Liver (tissue), 9 donors: ENCODE measurements around the gene CFL1. TPM values are rescaled to one million over a fixed set of nuclear protein-coding genes. Genes with fewer than 3 reads are reported as not detected.

Experiments used
- DNase-seq: peaks from one replicate; pipeline ENCODE4 v3.0.0-alpha.2; 2017; ENCODE audit warnings: low spot score
- H3K27ac ChIP-seq, 2 donors: one replicate each; pipeline ENCODE4 v1.7.0; 2013; ENCODE audit warnings: inconsistent platforms in 2 of 2, low read length in 2 of 2, control low read depth in 1 of 2, low read depth in 1 of 2, mild to moderate bottlenecking in 1 of 2
- H3K27me3 ChIP-seq, 4 donors: one replicate each; pipeline versions ENCODE4 v1.6.1 to v1.7.0; 2013; ENCODE audit warnings: low read length in 3 of 4, inconsistent platforms in 1 of 4, mild to moderate bottlenecking in 1 of 4, moderate library complexity in 1 of 4; ENCODE audit not compliant: control insufficient read depth in 4 of 4, insufficient read depth in 4 of 4
- H3K36me3 ChIP-seq, 4 donors: one replicate each; pipeline versions ENCODE4 v1.6.1 to v1.7.0; 2013; ENCODE audit warnings: low read length in 3 of 4, mild to moderate bottlenecking in 3 of 4, low read depth in 1 of 4, moderate library complexity in 1 of 4; ENCODE audit not compliant: control insufficient read depth in 4 of 4, insufficient read depth in 3 of 4
- H3K4me1 ChIP-seq, 4 donors: one replicate each; pipeline versions ENCODE4 v1.6.1 to v1.7.0; 2013; ENCODE audit warnings: low read length in 3 of 4, mild to moderate bottlenecking in 3 of 4, moderate library complexity in 1 of 4; ENCODE audit not compliant: control insufficient read depth in 4 of 4, insufficient read depth in 4 of 4
- H3K4me3 ChIP-seq, 3 donors: one replicate each; pipeline versions ENCODE4 v1.6.1 to v1.7.0; 2013; ENCODE audit warnings: low read length in 3 of 3, control low read depth in 1 of 3, low read depth in 1 of 3, mild to moderate bottlenecking in 1 of 3
- H3K9ac ChIP-seq, 2 donors: one replicate each; pipeline ENCODE4 v1.7.0; 2013; ENCODE audit warnings: low read length in 2 of 2, mild to moderate bottlenecking in 2 of 2, moderate library complexity in 2 of 2, control low read depth in 1 of 2, low read depth in 1 of 2
- H3K9me3 ChIP-seq, 4 donors: one replicate each; pipeline versions ENCODE4 v1.6.1 to v1.7.0; 2013; ENCODE audit warnings: low read length in 3 of 4; ENCODE audit not compliant: control insufficient read depth in 4 of 4
- ATF3 ChIP-seq: IDR thresholded peaks from 2 replicates; pipeline ENCODE4 v1.6.1; 2016; ENCODE audit warnings: antibody characterized with exemption
- EGR1 ChIP-seq, 2 donors: IDR thresholded peaks; 2 replicates each; pipeline ENCODE4 v1.6.1; 2016 to 2018; ENCODE audit warnings: antibody characterized with exemption in 2 of 2, low read depth in 2 of 2
- FOXA1 ChIP-seq: IDR thresholded peaks from 2 replicates; pipeline ENCODE4 v1.6.1; 2016; ENCODE audit warnings: antibody characterized with exemption
- FOXA2 ChIP-seq: IDR thresholded peaks from 2 replicates; pipeline ENCODE4 v1.6.1; 2016; ENCODE audit warnings: antibody characterized with exemption
- GABPA ChIP-seq, 2 donors: IDR thresholded peaks in 1 of 2; conservative IDR thresholded peaks in 1 of 2; 2 replicates each; pipeline ENCODE4 v1.6.1; 2016; ENCODE audit warnings: antibody characterized with exemption in 2 of 2, mild to moderate bottlenecking in 1 of 2, moderate library complexity in 1 of 2
- HNF4A ChIP-seq, 2 donors: conservative IDR thresholded peaks; 2 replicates each; pipeline ENCODE4 v1.6.1; 2016; ENCODE audit warnings: antibody characterized with exemption in 2 of 2, mild to moderate bottlenecking in 2 of 2
- HNF4G ChIP-seq: IDR thresholded peaks from 2 replicates; pipeline ENCODE4 v1.6.1; 2016; ENCODE audit warnings: antibody characterized with exemption
- JUND ChIP-seq, 2 donors: IDR thresholded peaks; 2 replicates each; pipeline ENCODE4 v1.6.1; 2016; ENCODE audit warnings: antibody characterized with exemption in 2 of 2
- MAX ChIP-seq: IDR thresholded peaks from 2 replicates; pipeline ENCODE4 v1.6.1; 2016; ENCODE audit warnings: antibody characterized with exemption
- NR2F2 ChIP-seq: IDR thresholded peaks from 2 replicates; pipeline ENCODE4 v1.6.1; 2016; ENCODE audit warnings: antibody characterized with exemption
- RAD21 ChIP-seq, 2 donors: IDR thresholded peaks; 2 replicates each; pipeline ENCODE4 v1.6.1; 2016; ENCODE audit warnings: antibody characterized with exemption in 2 of 2, mild to moderate bottlenecking in 2 of 2
- REST ChIP-seq: IDR thresholded peaks from 2 replicates; pipeline ENCODE4 v1.6.1; 2016; ENCODE audit warnings: antibody characterized with exemption, mild to moderate bottlenecking
- RXRA ChIP-seq, 2 donors: IDR thresholded peaks; 2 replicates each; pipeline ENCODE4 v1.6.1; 2017 to 2018; ENCODE audit warnings: antibody characterized with exemption in 2 of 2, mild to moderate bottlenecking in 1 of 2
- SP1 ChIP-seq: IDR thresholded peaks from 2 replicates; pipeline ENCODE4 v1.6.1; 2018; ENCODE audit warnings: antibody characterized with exemption, mild to moderate bottlenecking
- TAF1 ChIP-seq: conservative IDR thresholded peaks from 2 replicates; pipeline ENCODE4 v1.6.1; 2016; ENCODE audit warnings: antibody characterized with exemption, mild to moderate bottlenecking
- YY1 ChIP-seq: IDR thresholded peaks from 2 replicates; pipeline ENCODE4 v1.6.1; 2016; ENCODE audit warnings: antibody characterized with exemption, mild to moderate bottlenecking
- WGBS: extraction: QIAGEN DNeasy Blood & Tissue Kit; methylation state at CpG from one replicate; pipeline ENCODE4 v1.1.7; 2013; 5-methylcytosine and 5-hydroxymethylcytosine counted together
- polyA plus RNA-seq, 2 donors: library from polyadenylated mRNA; stranded (reverse) in 1 of 2; unstranded in 1 of 2; fragments of 200-250 nt in 1 of 2; fragments of >200 nt in 1 of 2; fragmentation: Nextera tagmentation in 1 of 2; extraction: Ambion mirVana in 1 of 2; gene quantifications; one replicate each; pipeline versions ENCODE4 v1.2.1 to v1.2.3, GENCODE V29; 2013 to 2015
- total RNA-seq, 2 donors: library from RNA; depleted of rRNA; stranded (reverse); fragments of >200 nt; gene quantifications; one replicate each; pipeline ENCODE4 v1.2.3, GENCODE V29; 2014
- TF ChIP-seq, protein P1 (sequence below): fragments of 150-350 bp; IDR thresholded peaks from 2 replicates; pipeline ENCODE4 v1.5.1; 2017; ENCODE audit warnings: improper control_type of control experiment, low read depth, low read length; ENCODE audit not compliant: missing input control
- TF ChIP-seq, protein P2 (sequence below): IDR thresholded peaks from 2 replicates; pipeline ENCODE4 v1.6.1; 2016; ENCODE audit warnings: antibody characterized with exemption
- donor health status: healthy.
- donor health status: healthy.
- donor health status: healthy.
- donor health status: healthy.
- donor health status: healthy.

CFL1 gene
- total and polyA plus RNA-seq, 4 donors, result 184 to 498 (median 282) TPM

DNA sequence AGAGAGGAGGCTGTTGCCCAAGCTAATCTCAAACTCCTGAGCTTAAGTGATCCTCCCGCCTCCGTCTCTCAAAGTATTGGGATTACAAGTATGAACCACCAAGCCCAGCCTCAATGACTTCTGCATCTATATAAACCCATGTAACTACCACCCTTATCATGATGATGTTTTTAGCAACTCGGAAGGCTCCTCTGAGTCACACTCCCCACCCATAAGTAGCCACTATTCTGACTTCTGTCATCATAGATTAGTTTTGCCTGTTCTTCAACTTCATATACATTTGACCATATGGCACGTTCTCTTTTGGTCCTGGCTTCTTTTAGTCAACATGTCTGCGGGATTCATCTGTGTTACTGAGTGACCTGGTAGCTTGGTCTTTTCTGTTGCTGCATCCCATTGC, 48.6 kb upstream of the CFL1 start:
- no peak for TF ChIP-seq TAF1
- H3K27ac ChIP-seq, result no peak overlapping the region
- no peaks in the 10 kb centered on the region for H3K27me3 ChIP-seq
- no peak for DNase-seq
- H3K4me1 ChIP-seq, result peaks cover 0 to 3% (median 0%) of the 10 kb centered on the region in 4 donors
- no peak overlapping the region for H3K9ac ChIP-seq
- no peaks in the 10 kb centered on the region for H3K9me3 ChIP-seq
- no peak overlapping the region for H3K4me3 ChIP-seq
- no peaks in the 10 kb centered on the region for H3K36me3 ChIP-seq
- 81% methylated on average over 5 of the region's 5 CpGs for WGBS

DNA sequence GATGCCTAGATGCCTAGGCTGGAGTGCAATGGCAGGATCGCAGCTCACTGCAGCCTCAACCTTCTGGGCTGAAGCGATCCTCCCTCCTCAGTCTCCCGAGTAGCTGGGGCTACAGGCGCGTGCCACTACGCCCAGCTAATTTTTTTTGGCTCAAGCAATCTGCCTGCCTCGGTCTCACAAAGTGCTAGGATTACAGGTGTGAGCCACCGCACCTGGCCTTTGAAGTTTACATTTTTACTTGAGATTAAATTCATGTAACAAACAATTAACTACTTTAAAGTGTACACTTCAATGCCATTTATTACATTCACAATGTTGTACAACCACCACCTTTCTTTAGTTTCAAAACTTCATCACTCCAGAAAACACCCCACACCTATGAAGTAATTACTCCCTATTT, 45.7 kb upstream of the CFL1 start:
- Histone ChIP-seq H3K27me3 (no peaks in the 10 kb centered on the region), H3K9ac (no peak overlapping the region), H3K4me3 (no peak overlapping the region), H3K4me1 (peaks cover 0 to 16% (median 10%) of the 10 kb centered on the region in 4 donors), H3K9me3 (no peaks in the 10 kb centered on the region), H3K36me3 (peaks cover 0 to 1% (median 0%) of the 10 kb centered on the region in 4 donors), H3K27ac (no peak overlapping the region)
- no peak for TF ChIP-seq GABPA (IDR thresholded peaks at IDR 0.05 in 1 of 2, conservative IDR thresholded peaks at IDR 0.05 in 1 of 2)
- no peak for TF ChIP-seq RXRA (IDR thresholded peaks at IDR 0.05)
- TF ChIP-seq EGR1 (IDR thresholded peaks at IDR 0.05; ENCODE audit: low read depth in 2 of 2), result no peak
- TF ChIP-seq, protein P1, sequence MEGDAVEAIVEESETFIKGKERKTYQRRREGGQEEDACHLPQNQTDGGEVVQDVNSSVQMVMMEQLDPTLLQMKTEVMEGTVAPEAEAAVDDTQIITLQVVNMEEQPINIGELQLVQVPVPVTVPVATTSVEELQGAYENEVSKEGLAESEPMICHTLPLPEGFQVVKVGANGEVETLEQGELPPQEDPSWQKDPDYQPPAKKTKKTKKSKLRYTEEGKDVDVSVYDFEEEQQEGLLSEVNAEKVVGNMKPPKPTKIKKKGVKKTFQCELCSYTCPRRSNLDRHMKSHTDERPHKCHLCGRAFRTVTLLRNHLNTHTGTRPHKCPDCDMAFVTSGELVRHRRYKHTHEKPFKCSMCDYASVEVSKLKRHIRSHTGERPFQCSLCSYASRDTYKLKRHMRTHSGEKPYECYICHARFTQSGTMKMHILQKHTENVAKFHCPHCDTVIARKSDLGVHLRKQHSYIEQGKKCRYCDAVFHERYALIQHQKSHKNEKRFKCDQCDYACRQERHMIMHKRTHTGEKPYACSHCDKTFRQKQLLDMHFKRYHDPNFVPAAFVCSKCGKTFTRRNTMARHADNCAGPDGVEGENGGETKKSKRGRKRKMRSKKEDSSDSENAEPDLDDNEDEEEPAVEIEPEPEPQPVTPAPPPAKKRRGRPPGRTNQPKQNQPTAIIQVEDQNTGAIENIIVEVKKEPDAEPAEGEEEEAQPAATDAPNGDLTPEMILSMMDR, result no peak
- no peak for TF ChIP-seq FOXA2
- TF ChIP-seq HNF4G, result no peak
- TF ChIP-seq TAF1, result no peak
- TF ChIP-seq FOXA1, result no peak
- no peak for TF ChIP-seq REST
- TF ChIP-seq JUND (IDR thresholded peaks at IDR 0.05), result no peak
- no peak for TF ChIP-seq SP1
- TF ChIP-seq NR2F2, result no peak
- TF ChIP-seq YY1, result no peak
- TF ChIP-seq HNF4A (conservative IDR thresholded peaks at IDR 0.05), result no peak
- TF ChIP-seq MAX, result no peak
- TF ChIP-seq, protein P2, sequence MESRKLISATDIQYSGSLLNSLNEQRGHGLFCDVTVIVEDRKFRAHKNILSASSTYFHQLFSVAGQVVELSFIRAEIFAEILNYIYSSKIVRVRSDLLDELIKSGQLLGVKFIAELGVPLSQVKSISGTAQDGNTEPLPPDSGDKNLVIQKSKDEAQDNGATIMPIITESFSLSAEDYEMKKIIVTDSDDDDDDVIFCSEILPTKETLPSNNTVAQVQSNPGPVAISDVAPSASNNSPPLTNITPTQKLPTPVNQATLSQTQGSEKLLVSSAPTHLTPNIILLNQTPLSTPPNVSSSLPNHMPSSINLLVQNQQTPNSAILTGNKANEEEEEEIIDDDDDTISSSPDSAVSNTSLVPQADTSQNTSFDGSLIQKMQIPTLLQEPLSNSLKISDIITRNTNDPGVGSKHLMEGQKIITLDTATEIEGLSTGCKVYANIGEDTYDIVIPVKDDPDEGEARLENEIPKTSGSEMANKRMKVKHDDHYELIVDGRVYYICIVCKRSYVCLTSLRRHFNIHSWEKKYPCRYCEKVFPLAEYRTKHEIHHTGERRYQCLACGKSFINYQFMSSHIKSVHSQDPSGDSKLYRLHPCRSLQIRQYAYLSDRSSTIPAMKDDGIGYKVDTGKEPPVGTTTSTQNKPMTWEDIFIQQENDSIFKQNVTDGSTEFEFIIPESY, result no peak
- TF ChIP-seq ATF3, result no peak
- TF ChIP-seq RAD21 (IDR thresholded peaks at IDR 0.05), result no peak
- no peak for DNase-seq
- 78% methylated on average over 8 of the region's 8 CpGs for WGBS
